GM19468 (cell line): ENCODE results near the gene GPR25.

Experiments
- ATAC-seq: cut with Tn5 transposase; IDR thresholded peaks from one replicate; pipeline ENCODE4 v1.9.1; 2021; ENCODE audit warnings: mild to moderate bottlenecking, moderate library complexity, moderate number of reproducible peaks; ENCODE audit not compliant: unreplicated experiment; ENCODE audit errors: extremely low read depth

GPR25 gene

GRCh38 chr1:200869753-200870391 is 2.9 kb upstream of the GPR25 start:
- ATAC-seq, result no peak

- no peak for ATAC-seq
These were observed 412 bp downstream of the GPR25 start for GRCh38 chr1:200873116-200873670.

- no peak for ATAC-seq
These were observed 1.1 kb downstream of the GPR25 start for GRCh38 chr1:200873671-200874397.

GRCh38 chr1:200874694-200875093 is 1.9 kb downstream of the GPR25 start:
- no peak for ATAC-seq

GRCh38 chr1:200875416-200875815 is 2.6 kb downstream of the GPR25 start:
- no peak for ATAC-seq

GRCh38 chr1:200877010-200877409 is 4.2 kb downstream of the GPR25 start:
- ATAC-seq, result no peak

- ATAC-seq, result peak; percentile 64
These were observed 5.2 kb downstream of the GPR25 start for GRCh38 chr1:200877839-200878551.

- no peak for ATAC-seq
These were observed 7.4 kb downstream of the GPR25 start for GRCh38 chr1:200880212-200880611.

- no peak for ATAC-seq
These were observed 10.3 kb downstream of the GPR25 start for GRCh38 chr1:200883118-200883517.

- no peak for ATAC-seq
These were observed 13.0 kb downstream of the GPR25 start for GRCh38 chr1:200885623-200886402.

GRCh38 chr1:200886594-200886993 is 13.8 kb downstream of the GPR25 start:
- no peak for ATAC-seq

GRCh38 chr1:200887036-200887435 is 14.3 kb downstream of the GPR25 start:
- ATAC-seq, result no peak

GRCh38 chr1:200887772-200888348 is 15.1 kb downstream of the GPR25 start:
- ATAC-seq, result no peak

GRCh38 chr1:200888349-200888838 is 15.6 kb downstream of the GPR25 start:
- ATAC-seq, result peak; percentile 82

GRCh38 chr1:200889571-200889970 is 16.8 kb downstream of the GPR25 start:
- no peak for ATAC-seq

- ATAC-seq, result no peak
These were observed 17.2 kb downstream of the GPR25 start for GRCh38 chr1:200890027-200890426.

- ATAC-seq, result no peak
These were observed 18.3 kb downstream of the GPR25 start for GRCh38 chr1:200890818-200891773.

- no peak for ATAC-seq
These were observed 19.0 kb downstream of the GPR25 start for GRCh38 chr1:200891774-200892157.

GRCh38 chr1:200892546-200892945 is 19.8 kb downstream of the GPR25 start:
- no peak for ATAC-seq
